Type B pancreatic cell (in vitro differentiated cells): Measurements from ENCODE around the gene TENM3. TPM values are rescaled to one million over a fixed set of nuclear protein-coding genes. Genes with fewer than 3 reads are reported as not detected.

ENCODE experiments used
- DNase-seq: peaks from one replicate; pipeline ENCODE4 v3.0.0; 2021; ENCODE audit warnings: mixed read lengths; ENCODE audit not compliant: unreplicated experiment; ENCODE audit errors: extremely low spot score
- H3K27ac Mint-ChIP-seq: 2 replicates; pipeline ENCODE4 v1.8.0; 2021; ENCODE audit warnings: mild to moderate bottlenecking, mixed read lengths
- H3K27me3 Mint-ChIP-seq: 2 replicates; pipeline ENCODE4 v1.8.0; 2021; ENCODE audit warnings: mixed read lengths
- H3K36me3 Mint-ChIP-seq: 2 replicates; pipeline ENCODE4 v1.8.0; 2021; ENCODE audit warnings: mixed read lengths
- H3K4me1 Mint-ChIP-seq: one replicate; pipeline ENCODE4 v1.8.0; 2021; ENCODE audit warnings: mixed read lengths; ENCODE audit not compliant: unreplicated experiment
- H3K4me3 Mint-ChIP-seq: 2 replicates; pipeline ENCODE4 v1.8.0; 2021; ENCODE audit warnings: mild to moderate bottlenecking, mixed read lengths
- H3K9me3 Mint-ChIP-seq: 2 replicates; pipeline ENCODE4 v1.8.0; 2021; ENCODE audit warnings: mixed read lengths
- total RNA-seq: library from RNA; stranded (reverse); gene quantifications from 2 replicates; pipeline ENCODE4 v1.2.1, GENCODE V29; 2021; ENCODE audit warnings: low replicate concordance
- TF ChIP-seq, protein P1 (sequence below): fragments of 200-600 bp; sonication (generic); conservative IDR thresholded peaks from 2 replicates; pipeline ENCODE4 v1.5.0; 2021; ENCODE audit warnings: antibody characterized with exemption, mild to moderate bottlenecking

Gene TENM3
- total RNA-seq, 1 donor from 2014 or later: 73.5 TPM

- no peaks in the 10 kb centered on the region for H3K27me3 Mint-ChIP-seq
- H3K4me3 Mint-ChIP-seq: no peak overlapping the region
Measured at GRCh38 chr4:182306792-182307507, 63.7 kb downstream of the TENM3 start.

GRCh38 chr4:182307746-182308145 lies 64.5 kb downstream of the TENM3 start:
- TF ChIP-seq, protein P1, sequence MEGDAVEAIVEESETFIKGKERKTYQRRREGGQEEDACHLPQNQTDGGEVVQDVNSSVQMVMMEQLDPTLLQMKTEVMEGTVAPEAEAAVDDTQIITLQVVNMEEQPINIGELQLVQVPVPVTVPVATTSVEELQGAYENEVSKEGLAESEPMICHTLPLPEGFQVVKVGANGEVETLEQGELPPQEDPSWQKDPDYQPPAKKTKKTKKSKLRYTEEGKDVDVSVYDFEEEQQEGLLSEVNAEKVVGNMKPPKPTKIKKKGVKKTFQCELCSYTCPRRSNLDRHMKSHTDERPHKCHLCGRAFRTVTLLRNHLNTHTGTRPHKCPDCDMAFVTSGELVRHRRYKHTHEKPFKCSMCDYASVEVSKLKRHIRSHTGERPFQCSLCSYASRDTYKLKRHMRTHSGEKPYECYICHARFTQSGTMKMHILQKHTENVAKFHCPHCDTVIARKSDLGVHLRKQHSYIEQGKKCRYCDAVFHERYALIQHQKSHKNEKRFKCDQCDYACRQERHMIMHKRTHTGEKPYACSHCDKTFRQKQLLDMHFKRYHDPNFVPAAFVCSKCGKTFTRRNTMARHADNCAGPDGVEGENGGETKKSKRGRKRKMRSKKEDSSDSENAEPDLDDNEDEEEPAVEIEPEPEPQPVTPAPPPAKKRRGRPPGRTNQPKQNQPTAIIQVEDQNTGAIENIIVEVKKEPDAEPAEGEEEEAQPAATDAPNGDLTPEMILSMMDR: no peak
- Mint-ChIP-seq H3K9me3 (no peaks in the 10 kb centered on the region), H3K27me3 (no peaks in the 10 kb centered on the region), H3K27ac (no peak overlapping the region), H3K4me3 (no peak overlapping the region), H3K4me1 (peaks cover 7% of the 10 kb centered on the region), H3K36me3 (peaks cover 2% of the 10 kb centered on the region)
- DNase-seq: no peak

More at GRCh38 chr4:182306792-182307507, 63.7 kb downstream of the TENM3 start:
- TF ChIP-seq, protein P1: peak; percentile 39
- H3K4me1 Mint-ChIP-seq: peaks cover 7% of the 10 kb centered on the region
- H3K27ac Mint-ChIP-seq: no peak overlapping the region
- no peak for DNase-seq
- H3K9me3 Mint-ChIP-seq: no peaks in the 10 kb centered on the region
- H3K36me3 Mint-ChIP-seq: peaks cover 3% of the 10 kb centered on the region

DNA sequence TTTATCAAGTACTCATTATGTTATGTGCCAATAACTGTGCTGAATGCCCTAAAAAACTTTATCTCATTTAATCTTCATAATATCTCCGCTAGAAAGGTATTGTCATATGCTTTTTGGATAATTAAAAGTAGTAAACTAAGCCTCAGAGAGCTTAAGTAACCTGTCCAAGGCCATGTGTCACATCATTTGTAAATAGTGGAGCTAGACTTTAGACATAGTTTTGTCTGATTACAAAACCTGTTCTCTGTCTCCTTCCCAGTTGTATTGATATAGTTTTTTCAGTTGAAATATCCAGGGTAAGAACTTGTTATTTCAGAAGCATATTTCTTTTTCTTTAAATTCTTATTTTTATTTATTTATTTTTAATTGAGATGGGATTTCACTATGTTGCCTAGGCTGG lies 66.7 kb downstream of the TENM3 start:
- H3K9me3 Mint-ChIP-seq: no peaks in the 10 kb centered on the region
- no peak overlapping the region for H3K27ac Mint-ChIP-seq
- H3K4me1 Mint-ChIP-seq: peaks cover 7% of the 10 kb centered on the region
- H3K4me3 Mint-ChIP-seq: no peak overlapping the region
- TF ChIP-seq, protein P1: no peak
- no peaks in the 10 kb centered on the region for H3K27me3 Mint-ChIP-seq
- no peaks in the 10 kb centered on the region for H3K36me3 Mint-ChIP-seq
- no peak for DNase-seq

- DNase-seq: no peak
- no peaks in the 10 kb centered on the region for H3K9me3 Mint-ChIP-seq
- H3K27ac Mint-ChIP-seq: no peak overlapping the region
- no peaks in the 10 kb centered on the region for H3K27me3 Mint-ChIP-seq
- H3K36me3 Mint-ChIP-seq: no peaks in the 10 kb centered on the region
- TF ChIP-seq, protein P1: no peak
- no peak overlapping the region for H3K4me3 Mint-ChIP-seq
- H3K4me1 Mint-ChIP-seq: peaks cover 7% of the 10 kb centered on the region
Measured at GRCh38 chr4:182310316-182310715, 67.1 kb downstream of the TENM3 start.

GRCh38 chr4:182310962-182311361 lies 67.8 kb downstream of the TENM3 start:
- no peak overlapping the region for H3K27ac Mint-ChIP-seq
- peaks cover 7% of the 10 kb centered on the region for H3K4me1 Mint-ChIP-seq
- DNase-seq: no peak
- TF ChIP-seq, protein P1: no peak
- no peaks in the 10 kb centered on the region for H3K27me3 Mint-ChIP-seq
- no peak overlapping the region for H3K4me3 Mint-ChIP-seq
- H3K36me3 Mint-ChIP-seq: peaks cover 6% of the 10 kb centered on the region
- no peaks in the 10 kb centered on the region for H3K9me3 Mint-ChIP-seq
